DND-41 (cell line): ENCODE measurements around the gene GRIK4.

Experiments used
- ATAC-seq: fragments of 200-7000 bp; cut with Tn5 transposase; 3 replicates; pipeline ENCODE4 v1.9.1; 2021; ENCODE audit warnings: low read depth; ENCODE audit not compliant: insufficient read depth
- DNase-seq: peaks from one replicate; pipeline ENCODE4 v3.0.0-alpha.2; 2020
- H2AFZ ChIP-seq: 2 replicates; pipeline ENCODE4 v1.6.0; 2012; ENCODE audit warnings: low read depth, low read length
- H3K27ac ChIP-seq: 2 replicates; pipeline ENCODE4 v1.5.1; 2012; ENCODE audit warnings: low read length, inconsistent platforms
- H3K27me3 ChIP-seq: fragments of 200-600 bp; sonication (generic); 2 replicates; pipeline ENCODE4 v1.6.0; 2012; ENCODE audit warnings: low read length, mild to moderate bottlenecking, inconsistent platforms; ENCODE audit not compliant: insufficient read depth, poor library complexity
- H3K36me3 ChIP-seq: 2 replicates; pipeline ENCODE4 v1.5.1; 2012; ENCODE audit warnings: low read length, inconsistent platforms; ENCODE audit not compliant: insufficient read depth
- H3K4me1 ChIP-seq: 2 replicates; pipeline ENCODE4 v1.5.1; 2012; ENCODE audit warnings: mild to moderate bottlenecking, low read length; ENCODE audit not compliant: insufficient read depth
- H3K4me2 ChIP-seq: 2 replicates; pipeline ENCODE4 v1.6.0; 2012; ENCODE audit warnings: mild to moderate bottlenecking, moderate library complexity, low read length, inconsistent platforms; ENCODE audit not compliant: insufficient read depth
- H3K4me3 ChIP-seq, 2 experiments: fragments of 200-600 bp in 1 of 2; shearing (Covaris generic) in 1 of 2; 2 replicates each; pipeline ENCODE4 v1.5.1; 2012 to 2016; ENCODE audit warnings: inconsistent platforms in 2 of 2, low read length in 2 of 2, mild to moderate bottlenecking in 2 of 2, low read depth in 1 of 2, moderate library complexity in 1 of 2
- H3K79me2 ChIP-seq: 2 replicates; pipeline ENCODE4 v1.6.0; 2012; ENCODE audit warnings: low read length, inconsistent platforms; ENCODE audit not compliant: insufficient read depth
- H3K9ac ChIP-seq: 2 replicates; pipeline ENCODE4 v1.6.0; 2012; ENCODE audit warnings: low read depth, mild to moderate bottlenecking, inconsistent platforms, low read length, moderate library complexity
- H3K9me3 ChIP-seq: 2 replicates; pipeline ENCODE4 v1.5.1; 2012; ENCODE audit warnings: low read length, moderate library complexity, mild to moderate bottlenecking, inconsistent platforms; ENCODE audit not compliant: insufficient read depth, severe bottlenecking
- H4K20me1 ChIP-seq: 2 replicates; pipeline ENCODE4 v1.6.0; 2012; ENCODE audit warnings: low read length; ENCODE audit not compliant: insufficient read depth
- EZH2 ChIP-seq: IDR thresholded peaks from 3 replicates; pipeline ENCODE4 v1.6.1; 2012; ENCODE audit warnings: borderline replicate concordance, low read depth, mild to moderate bottlenecking, moderate library complexity, low read length, inconsistent platforms; ENCODE audit not compliant: severe bottlenecking
- TF ChIP-seq, protein P1 (sequence below): IDR thresholded peaks from 2 replicates; pipeline ENCODE4 v1.5.1; 2012; ENCODE audit warnings: borderline replicate concordance, low read length, moderate library complexity, mild to moderate bottlenecking; ENCODE audit not compliant: poor library complexity, severe bottlenecking; ENCODE audit errors: extremely low read depth

Gene GRIK4

DNA sequence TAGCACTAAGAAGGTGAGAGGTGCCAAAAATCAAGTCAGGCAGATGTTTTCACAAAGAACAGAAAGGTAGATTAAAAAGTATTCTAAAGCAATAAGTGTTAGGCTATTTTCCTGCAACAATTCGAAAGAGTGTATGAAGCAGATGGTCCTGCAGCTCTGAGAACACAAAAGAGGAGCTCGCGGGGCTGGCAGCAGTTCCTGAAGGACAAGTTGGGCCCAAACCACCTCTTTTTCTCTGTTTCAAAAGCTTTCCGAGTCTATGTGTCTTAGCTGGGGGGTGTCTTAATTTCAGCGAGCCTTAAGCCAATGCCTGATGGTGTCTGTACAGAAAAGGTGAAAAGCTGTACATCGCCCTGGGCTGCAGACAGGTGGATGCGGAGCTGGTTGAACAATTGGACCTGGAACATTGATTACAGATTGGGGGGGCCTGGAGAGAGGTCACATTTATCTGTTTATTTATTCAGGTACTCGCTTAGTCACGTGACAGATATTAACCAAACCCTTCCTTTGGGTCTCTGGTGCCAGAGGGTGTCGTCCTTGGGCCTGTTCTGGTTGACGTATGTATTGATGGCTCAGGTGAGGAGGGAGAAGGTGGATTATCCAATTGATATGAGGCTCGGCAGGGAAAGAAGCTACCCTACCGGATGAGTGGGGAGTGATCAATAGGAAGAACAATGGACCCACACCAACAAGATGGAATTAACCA lies 24.7 kb downstream of the GRIK4 start:
- Histone ChIP-seq H2AFZ (no peak overlapping the region), H4K20me1 (0 out of 2 replicates have a peak, but pooled peaks cover 2% of the 10 kb centered on the region), H3K27ac (no peak overlapping the region), H3K27me3 (peaks cover under 1% of the 10 kb centered on the region), H3K4me2 (no peak overlapping the region), H3K79me2 (no peaks in the 10 kb centered on the region), H3K36me3 (no peaks in the 10 kb centered on the region), H3K4me1 (no peaks in the 10 kb centered on the region), H3K4me3 (no peak overlapping the region), H3K9me3 (no peaks in the 10 kb centered on the region), H3K9ac (no peak overlapping the region)
- no peak for DNase-seq
- TF ChIP-seq, protein P1, sequence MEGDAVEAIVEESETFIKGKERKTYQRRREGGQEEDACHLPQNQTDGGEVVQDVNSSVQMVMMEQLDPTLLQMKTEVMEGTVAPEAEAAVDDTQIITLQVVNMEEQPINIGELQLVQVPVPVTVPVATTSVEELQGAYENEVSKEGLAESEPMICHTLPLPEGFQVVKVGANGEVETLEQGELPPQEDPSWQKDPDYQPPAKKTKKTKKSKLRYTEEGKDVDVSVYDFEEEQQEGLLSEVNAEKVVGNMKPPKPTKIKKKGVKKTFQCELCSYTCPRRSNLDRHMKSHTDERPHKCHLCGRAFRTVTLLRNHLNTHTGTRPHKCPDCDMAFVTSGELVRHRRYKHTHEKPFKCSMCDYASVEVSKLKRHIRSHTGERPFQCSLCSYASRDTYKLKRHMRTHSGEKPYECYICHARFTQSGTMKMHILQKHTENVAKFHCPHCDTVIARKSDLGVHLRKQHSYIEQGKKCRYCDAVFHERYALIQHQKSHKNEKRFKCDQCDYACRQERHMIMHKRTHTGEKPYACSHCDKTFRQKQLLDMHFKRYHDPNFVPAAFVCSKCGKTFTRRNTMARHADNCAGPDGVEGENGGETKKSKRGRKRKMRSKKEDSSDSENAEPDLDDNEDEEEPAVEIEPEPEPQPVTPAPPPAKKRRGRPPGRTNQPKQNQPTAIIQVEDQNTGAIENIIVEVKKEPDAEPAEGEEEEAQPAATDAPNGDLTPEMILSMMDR: no peak
- TF ChIP-seq EZH2: no peak
- ATAC-seq: no peak

DNA sequence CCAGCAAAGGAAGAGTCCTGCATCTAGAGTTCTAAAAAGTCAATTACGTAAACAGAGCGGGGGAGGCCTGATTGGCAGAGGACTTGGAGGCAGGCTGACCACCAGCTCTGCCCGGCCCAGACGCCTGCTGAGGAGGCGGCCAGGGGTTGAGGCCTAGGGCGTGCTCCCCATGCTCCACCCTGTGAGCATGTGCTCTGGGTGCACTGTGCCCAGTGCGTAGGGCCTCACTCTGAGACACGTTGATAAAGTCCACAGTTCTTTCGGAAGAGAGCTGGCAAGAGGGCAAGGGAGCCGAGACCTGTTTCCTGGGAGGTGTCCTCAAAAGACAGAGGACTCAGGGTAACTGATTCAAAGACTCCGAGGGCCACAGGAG lies 25.2 kb downstream of the GRIK4 start:
- H3K27me3 ChIP-seq: no peaks in the 10 kb centered on the region
- no peak overlapping the region for H3K27ac ChIP-seq
- H3K36me3 ChIP-seq: no peaks in the 10 kb centered on the region
- H3K4me3 ChIP-seq: no peak overlapping the region
- H3K9me3 ChIP-seq: no peaks in the 10 kb centered on the region
- H4K20me1 ChIP-seq: 0 out of 2 replicates have a peak, but pooled peaks cover 2% of the 10 kb centered on the region
- no peak overlapping the region for H2AFZ ChIP-seq
- DNase-seq: no peak
- no peaks in the 10 kb centered on the region for H3K79me2 ChIP-seq
- H3K4me1 ChIP-seq: no peaks in the 10 kb centered on the region
- no peak overlapping the region for H3K9ac ChIP-seq
- no peak overlapping the region for H3K4me2 ChIP-seq
- no peak for TF ChIP-seq EZH2
- TF ChIP-seq, protein P1: no peak
- ATAC-seq: no peak

DNA sequence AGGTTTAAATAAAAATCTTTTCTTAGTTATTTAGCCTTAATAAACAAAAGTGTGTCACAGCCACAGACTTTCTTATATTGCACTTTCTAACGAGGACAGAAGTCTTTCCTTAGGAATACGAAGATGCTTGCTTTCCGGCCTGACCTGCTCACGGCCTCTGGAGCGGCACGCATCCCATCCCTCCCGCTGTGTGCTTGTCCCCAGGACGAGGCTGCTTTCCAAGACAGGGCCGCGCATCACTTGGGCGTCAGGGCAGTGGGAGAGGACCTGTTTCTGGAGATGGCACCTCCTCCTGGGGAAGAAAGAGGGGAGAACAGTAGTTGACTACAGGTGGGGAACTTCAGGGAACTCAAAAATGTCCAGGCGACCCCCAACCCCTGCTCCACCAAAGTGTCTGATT lies 26.4 kb downstream of the GRIK4 start:
- no peaks in the 10 kb centered on the region for H4K20me1 ChIP-seq
- H3K27me3 ChIP-seq: no peaks in the 10 kb centered on the region
- no peaks in the 10 kb centered on the region for H3K4me1 ChIP-seq
- H3K9me3 ChIP-seq: no peaks in the 10 kb centered on the region
- H3K9ac ChIP-seq: no peak overlapping the region
- DNase-seq (no peak), ATAC-seq (no peak)
- no peak overlapping the region for H3K4me2 ChIP-seq
- no peak overlapping the region for H2AFZ ChIP-seq
- no peak overlapping the region for H3K27ac ChIP-seq
- H3K4me3 ChIP-seq: no peak overlapping the region
- TF ChIP-seq, protein P1: no peak
- no peak for TF ChIP-seq EZH2
- H3K36me3 ChIP-seq: no peaks in the 10 kb centered on the region
- no peaks in the 10 kb centered on the region for H3K79me2 ChIP-seq
